Inflammatory macrophage (primary cell): ENCODE data around the gene PTGDS.

ENCODE experiments used
- DNase-seq, 2 donors: peaks; one replicate each; pipeline ENCODE4 v3.0.0-alpha.2; 2020 to 2022

PTGDS gene

GRCh38 chr9:136958898-136959850 lies 18.1 kb upstream of the PTGDS start:
- no peak for DNase-seq

- DNase-seq: no peak
Observed at GRCh38 chr9:136960212-136960937, 16.9 kb upstream of the PTGDS start.

DNA sequence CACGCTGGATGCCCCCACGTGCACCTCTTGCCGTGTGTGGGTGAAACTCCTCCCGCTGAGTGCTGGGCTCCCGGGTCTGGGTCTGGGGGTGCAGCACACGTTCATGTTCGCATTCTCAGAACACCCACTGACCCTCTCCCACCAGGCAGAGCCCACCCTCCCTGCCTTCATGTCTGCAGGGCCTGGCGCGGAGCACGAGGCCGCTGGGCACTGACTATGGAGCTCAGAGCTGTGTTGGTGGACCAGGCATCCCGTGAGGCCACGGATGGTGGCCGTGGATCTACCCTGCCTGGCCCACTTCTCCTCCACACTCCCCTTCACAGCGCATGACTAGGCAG lies 16.4 kb upstream of the PTGDS start:
- no peak for DNase-seq

- DNase-seq: no peak
Observed at GRCh38 chr9:136961279-136962065, 15.8 kb upstream of the PTGDS start.

DNA sequence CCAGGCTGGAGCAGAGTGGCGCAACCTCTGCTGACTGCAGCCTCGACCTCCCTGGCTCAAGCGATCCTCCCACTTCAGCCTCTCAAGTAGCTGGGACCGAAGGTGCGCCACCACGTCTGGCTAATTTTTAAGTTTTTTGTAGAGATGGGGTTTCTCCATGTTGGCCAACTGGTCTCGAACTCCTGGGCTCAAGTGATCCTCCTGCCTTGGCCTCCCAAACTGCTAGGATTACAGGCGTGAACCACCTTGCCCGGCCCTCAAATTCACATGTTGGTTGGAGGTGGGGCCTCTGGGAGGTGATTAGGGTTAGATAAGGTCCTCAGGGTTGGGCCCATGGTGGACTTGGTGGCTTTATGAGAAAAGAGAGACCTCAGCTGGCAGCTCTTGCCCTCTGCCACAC lies 15.1 kb upstream of the PTGDS start:
- DNase-seq: no peak

DNA sequence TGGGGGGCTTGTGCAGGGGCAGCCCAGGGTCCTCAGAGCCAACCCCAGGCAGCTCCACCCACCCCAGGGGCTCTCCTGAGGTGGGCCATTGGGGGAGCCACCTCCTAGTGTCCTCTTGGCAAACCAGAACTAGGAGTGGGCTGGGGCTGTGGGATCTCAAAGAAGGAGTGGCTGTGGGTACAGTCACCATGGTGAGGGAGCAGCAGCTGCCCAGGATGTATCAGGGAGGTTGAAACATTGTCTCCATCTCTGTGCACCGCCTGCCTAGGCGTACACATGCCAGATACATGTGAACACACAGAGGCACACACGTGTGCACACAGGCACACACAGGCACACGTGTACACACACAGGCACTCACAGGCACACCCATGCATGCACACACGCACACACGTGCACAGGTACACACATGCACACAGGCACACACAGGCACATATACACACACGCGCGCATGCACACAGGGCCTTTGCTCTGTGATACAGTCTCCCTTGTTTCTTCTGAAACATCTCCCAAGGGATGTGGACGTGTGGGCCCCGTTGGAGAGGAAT lies 14.5 kb upstream of the PTGDS start:
- no peak for DNase-seq

DNA sequence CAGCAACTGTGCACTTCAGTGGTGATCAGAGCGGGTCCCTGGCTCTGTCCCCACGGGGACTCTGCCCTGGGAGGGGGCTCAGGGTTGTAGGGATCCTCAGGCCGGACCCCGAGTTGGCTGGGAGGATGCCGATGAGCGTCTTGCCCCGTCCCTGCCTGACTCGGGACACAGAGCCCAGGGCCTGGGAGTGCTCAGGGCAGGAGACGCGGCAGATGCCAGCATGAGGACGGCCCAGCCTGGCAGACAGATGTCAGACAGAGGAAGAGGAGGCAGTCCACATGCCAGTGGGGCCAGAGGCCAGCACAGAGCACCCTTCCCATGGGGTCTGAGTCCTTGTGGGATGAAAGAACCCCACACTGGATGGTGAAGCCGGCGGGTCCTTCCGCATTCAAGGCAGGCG lies 14.0 kb upstream of the PTGDS start:
- DNase-seq: no peak

GRCh38 chr9:136963751-136964150 lies 13.6 kb upstream of the PTGDS start:
- DNase-seq: no peak

DNA sequence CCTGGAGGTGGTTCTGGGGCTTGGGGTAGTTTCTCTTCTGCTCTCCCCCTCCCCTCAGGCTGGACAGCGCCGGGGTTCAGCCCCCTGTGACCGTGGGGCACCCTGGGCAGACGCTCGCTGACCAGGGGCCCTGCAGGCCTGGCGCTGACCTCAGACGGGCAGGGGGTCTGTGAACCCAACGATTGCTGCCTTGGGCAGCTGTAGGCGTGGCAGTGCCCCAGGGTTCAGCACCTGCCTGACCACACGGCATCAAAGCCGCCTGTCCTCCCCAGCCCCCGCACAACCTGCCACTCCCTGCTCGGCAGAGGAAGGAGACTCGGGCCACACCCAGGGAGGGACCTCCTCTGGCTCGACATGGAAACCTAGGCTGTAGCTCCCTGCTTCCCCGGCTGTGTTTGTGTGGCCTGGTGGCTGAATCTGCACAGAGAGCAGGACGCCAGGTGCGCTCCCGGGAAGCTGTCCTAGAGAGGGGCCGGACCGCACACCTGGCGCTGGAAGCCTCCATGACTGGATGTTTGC lies 13.1 kb upstream of the PTGDS start:
- DNase-seq: no peak

DNA sequence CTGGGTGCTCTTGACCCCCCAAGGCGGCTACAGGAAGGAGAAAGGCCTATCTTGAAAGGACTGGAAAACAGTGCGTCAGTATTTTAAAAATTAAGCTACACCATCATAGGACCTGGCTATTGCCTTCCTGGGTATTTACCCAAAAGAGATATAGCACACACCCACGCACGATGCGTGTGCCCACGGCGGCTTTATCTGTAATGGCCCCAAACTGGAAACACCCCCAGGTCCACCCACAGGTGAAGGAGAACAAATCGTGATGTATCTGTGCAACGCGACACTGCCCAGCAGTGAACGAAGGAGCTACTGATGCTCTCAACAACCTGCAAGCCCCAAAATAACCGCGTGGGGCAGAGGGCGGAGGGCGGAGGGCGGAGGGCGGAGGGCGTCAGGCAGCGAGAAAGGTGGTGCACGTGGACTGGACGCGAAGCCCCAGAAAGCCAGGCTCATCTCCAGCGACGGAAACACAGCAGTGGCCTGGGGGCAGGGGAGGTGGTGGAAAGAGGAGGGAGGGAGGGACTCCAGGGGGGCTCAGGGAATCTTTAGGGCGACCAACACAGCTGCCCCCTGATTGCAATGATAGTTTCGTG lies 12.4 kb upstream of the PTGDS start:
- no peak for DNase-seq

GRCh38 chr9:136965771-136966484 lies 11.4 kb upstream of the PTGDS start:
- DNase-seq: peak; percentile 61 to 62

GRCh38 chr9:136968333-136969127 lies 8.8 kb upstream of the PTGDS start:
- DNase-seq: no peak

DNA sequence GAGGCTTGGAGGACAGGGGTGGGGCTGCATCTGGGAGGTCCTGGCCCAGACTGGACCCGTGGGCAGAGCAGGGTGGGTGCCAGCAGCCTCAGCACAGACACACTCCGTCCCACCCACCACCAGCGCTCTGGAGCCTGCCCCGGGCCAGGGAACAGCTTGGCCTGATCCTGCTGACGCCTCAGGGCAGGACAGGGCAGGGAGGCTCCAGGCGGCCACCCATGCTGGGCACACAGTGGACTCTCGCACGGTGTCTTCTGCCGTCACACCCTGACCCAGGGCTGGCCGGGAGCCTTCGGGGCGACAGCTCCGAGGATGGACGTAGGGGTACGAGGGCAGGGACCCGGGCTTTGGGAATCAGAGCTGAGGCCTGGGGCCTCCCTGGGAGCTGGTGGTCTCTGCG lies 8.2 kb upstream of the PTGDS start:
- no peak for DNase-seq

- DNase-seq: no peak
Observed at GRCh38 chr9:136969774-136970173, 7.5 kb upstream of the PTGDS start.

DNA sequence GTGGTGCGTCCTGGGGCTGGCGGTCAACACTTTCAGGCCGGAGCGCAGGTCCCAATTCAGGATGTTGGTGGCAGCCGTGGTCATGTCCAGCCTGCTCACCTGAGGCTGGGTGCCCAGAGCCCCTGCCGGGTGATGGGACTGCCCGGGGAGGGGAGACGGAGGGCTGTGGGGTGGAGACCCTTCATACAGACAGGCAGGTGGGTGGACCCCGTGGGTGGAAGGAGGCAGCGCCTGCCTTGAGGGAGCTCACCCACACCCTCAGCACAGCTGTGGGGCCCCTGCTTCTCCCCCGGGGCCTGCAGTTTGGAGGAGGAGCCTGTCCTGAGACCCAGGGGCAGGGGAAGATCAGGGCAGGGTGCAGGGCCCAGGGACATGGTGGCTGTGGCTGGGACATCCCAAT lies 6.9 kb upstream of the PTGDS start:
- DNase-seq: no peak

DNA sequence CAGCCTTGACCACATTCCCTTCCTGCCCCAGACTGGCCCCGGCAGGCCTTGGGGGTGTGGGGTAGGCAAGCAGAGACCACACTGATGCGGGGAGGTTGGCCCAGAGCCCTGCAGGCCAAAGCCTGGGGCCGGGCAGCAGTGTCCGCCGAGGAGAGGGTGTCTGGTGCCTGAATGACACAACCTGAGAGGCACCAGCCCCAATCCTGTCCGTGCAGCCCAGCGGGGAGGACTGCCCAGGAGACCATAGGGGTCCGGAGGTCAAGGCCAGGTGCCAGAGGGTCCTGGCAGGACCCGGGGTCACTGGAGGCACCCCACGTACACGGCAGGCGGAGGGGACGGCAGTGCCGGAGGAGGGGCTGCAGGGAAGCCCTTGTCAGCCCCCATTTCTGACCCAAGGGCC lies 5.6 kb upstream of the PTGDS start:
- no peak for DNase-seq

DNA sequence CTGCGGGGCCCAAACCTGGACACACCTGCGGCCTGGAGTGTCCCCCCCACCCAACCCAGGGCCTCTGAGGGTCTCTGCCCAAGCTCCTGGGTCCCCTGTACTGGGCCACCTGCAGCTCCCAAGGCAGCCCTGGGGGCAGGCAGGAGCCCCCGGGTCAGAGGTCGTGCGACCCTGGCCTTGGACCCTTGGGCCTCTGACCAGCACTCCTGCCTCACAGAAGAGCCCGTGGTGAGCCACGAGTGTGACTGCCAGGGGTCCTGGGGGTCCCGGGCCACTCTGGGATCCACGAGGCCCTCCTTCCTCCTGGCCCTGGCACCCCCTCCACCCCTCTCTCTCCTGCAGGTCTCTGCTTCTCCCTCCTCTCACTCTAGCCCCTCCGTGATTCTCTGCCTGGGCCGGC lies 5.0 kb upstream of the PTGDS start:
- no peak for DNase-seq

DNA sequence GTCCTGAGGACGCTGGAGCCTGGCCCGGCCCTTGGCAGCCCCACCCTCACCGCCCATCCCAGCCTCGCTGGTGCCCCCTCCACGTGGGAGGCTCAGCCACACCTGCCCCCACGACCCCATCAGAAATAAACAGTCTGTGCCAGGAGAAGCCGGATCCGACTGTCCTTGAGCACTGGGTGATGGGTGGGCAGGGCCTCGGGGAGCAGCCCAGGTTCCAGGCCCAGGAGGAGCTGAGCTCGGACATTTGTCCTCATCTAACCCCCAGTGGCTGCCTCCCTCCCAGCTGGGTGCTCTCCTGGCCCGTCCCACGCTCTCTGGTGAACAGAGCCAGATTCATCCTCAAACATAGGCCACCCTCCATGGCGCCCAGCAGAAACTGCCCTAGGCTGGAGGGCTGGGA lies 4.6 kb upstream of the PTGDS start:
- DNase-seq: no peak

DNA sequence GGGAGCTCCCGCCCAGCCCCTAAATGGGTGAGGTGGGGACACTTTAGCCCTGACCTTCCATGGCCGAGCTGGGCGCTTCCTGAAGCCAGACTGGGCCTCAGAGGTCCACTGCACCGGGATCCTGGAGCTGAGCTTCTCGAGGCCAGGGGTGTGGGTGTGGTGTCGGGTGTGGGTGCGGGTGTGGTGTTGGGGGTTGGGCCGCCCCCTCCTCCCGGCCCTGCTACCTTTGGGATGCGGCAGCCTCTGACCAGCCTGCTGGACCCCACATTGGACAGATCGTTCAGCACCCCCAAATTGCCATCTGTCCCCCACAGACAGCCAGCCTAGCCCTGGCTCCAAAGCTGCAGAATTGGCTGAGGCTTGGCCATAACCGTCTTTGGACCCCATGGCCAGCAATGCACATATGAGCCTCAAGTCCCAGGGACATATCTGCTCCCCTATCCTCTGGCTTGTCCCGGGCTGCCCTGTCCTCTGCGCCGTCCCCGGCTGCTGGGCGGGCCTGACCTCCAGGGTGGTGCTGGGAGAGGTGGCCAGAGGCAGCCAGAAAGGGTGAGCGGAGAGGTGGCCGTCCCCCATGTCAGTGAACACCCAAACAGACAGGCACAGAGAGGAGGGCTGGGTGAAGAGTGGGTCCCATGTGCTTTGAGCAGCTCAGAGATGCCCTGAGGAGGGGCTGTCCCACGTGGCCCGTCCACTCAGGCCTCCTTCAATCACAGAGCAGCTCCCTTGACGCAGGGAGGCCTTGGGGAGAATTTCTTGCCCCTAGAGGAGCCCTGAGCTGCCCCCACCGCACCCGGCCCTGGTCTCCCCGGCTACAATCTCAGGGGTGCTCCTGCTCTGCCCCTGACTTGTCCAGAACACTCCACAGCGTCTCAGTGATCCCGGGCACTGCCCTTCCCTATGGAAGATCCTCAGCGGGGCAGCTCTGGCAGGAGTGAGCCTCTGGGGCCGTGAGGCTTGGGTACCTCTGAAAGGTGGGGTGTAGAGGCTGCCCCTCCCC lies 3.4 kb upstream of the PTGDS start:
- DNase-seq: no peak
